NCI-H82 treated with DMSO at 0.1 percent for 48 hours (cell line): ENCODE measurements around the gene ACO2.
"Not testable (repeated sequence)": the region's sequence is repeated elsewhere in the genome, so short reads cannot be mapped to it uniquely, and the experiment has no call there.

Experiments used
- DNase-seq: peaks from one replicate; lab custom pipeline; 2025; ENCODE audit not compliant: unreplicated experiment; lab: John Stamatoyannopoulos, UW

Gene ACO2

GRCh38 chr22:41564563-41564962, 95.6 kb downstream of the ACO2 start:
- no peak for DNase-seq

GRCh38 chr22:41565403-41566054, 96.6 kb downstream of the ACO2 start:
- DNase-seq, result no peak

- no peak for DNase-seq
Observed at GRCh38 chr22:41567512-41567768, 98.5 kb downstream of the ACO2 start.

- no peak for DNase-seq
Observed at GRCh38 chr22:41568811-41569210, 99.9 kb downstream of the ACO2 start.

GRCh38 chr22:41570221-41570620, 101.3 kb downstream of the ACO2 start:
- DNase-seq, result no peak

GRCh38 chr22:41571786-41572185, 102.9 kb downstream of the ACO2 start:
- DNase-seq, result no peak

GRCh38 chr22:41572305-41572704, 103.4 kb downstream of the ACO2 start:
- not testable (repeated sequence) for DNase-seq

GRCh38 chr22:41573677-41574076, 104.8 kb downstream of the ACO2 start:
- no peak for DNase-seq

GRCh38 chr22:41574847-41575381, 106.0 kb downstream of the ACO2 start:
- DNase-seq, result no peak

- no peak for DNase-seq
Observed at GRCh38 chr22:41575533-41575932, 106.6 kb downstream of the ACO2 start.

GRCh38 chr22:41576877-41577276, 108.0 kb downstream of the ACO2 start:
- DNase-seq, result peak; percentile 23

- no peak for DNase-seq
Observed at GRCh38 chr22:41578114-41578513, 109.2 kb downstream of the ACO2 start.
